Kidney epithelial cell (primary cell): ENCODE data around the gene TJAP1. TPM values are rescaled to one million over a fixed set of nuclear protein-coding genes. Genes with fewer than 3 reads are reported as not detected.

Experiments used
- DNase-seq: peaks from one replicate; pipeline ENCODE4 v3.0.0-alpha.2; 2010; ENCODE audit warnings: low read depth
- H3K27me3 ChIP-seq: 2 replicates; pipeline ENCODE4 v1.6.0; 2011; ENCODE audit warnings: low read length; ENCODE audit not compliant: control insufficient read depth, insufficient read depth
- H3K36me3 ChIP-seq: 2 replicates; pipeline ENCODE4 v1.5.1; 2011; ENCODE audit warnings: low read length; ENCODE audit not compliant: control insufficient read depth, insufficient read depth
- H3K4me3 ChIP-seq: 2 replicates; pipeline ENCODE4 v1.5.1; 2011; ENCODE audit warnings: low read depth, mild to moderate bottlenecking, control low read depth, low read length
- CTCF ChIP-seq: IDR thresholded peaks from 2 replicates; pipeline ENCODE4 v1.5.1; 2011; ENCODE audit warnings: mild to moderate bottlenecking, moderate library complexity, low read length, control low read depth, inconsistent platforms; ENCODE audit not compliant: insufficient read depth, poor library complexity, severe bottlenecking
- total RNA-seq: library from RNA; depleted of rRNA; stranded (reverse); fragments of >200 nt; gene quantifications from 2 replicates; pipeline ENCODE4 v1.2.3, GENCODE V29; 2015

Gene TJAP1
- total RNA-seq, 1 donor from 2014 or later, result 31.7 TPM

- H3K27me3 ChIP-seq, result no peaks in the 10 kb centered on the region
- H3K4me3 ChIP-seq, result no peak overlapping the region
- H3K36me3 ChIP-seq, result no peaks in the 10 kb centered on the region
- TF ChIP-seq CTCF, result no peak
- no peak for DNase-seq
These were observed 13.2 kb downstream of the TJAP1 start for GRCh38 chr6:43490523-43490939.

DNA sequence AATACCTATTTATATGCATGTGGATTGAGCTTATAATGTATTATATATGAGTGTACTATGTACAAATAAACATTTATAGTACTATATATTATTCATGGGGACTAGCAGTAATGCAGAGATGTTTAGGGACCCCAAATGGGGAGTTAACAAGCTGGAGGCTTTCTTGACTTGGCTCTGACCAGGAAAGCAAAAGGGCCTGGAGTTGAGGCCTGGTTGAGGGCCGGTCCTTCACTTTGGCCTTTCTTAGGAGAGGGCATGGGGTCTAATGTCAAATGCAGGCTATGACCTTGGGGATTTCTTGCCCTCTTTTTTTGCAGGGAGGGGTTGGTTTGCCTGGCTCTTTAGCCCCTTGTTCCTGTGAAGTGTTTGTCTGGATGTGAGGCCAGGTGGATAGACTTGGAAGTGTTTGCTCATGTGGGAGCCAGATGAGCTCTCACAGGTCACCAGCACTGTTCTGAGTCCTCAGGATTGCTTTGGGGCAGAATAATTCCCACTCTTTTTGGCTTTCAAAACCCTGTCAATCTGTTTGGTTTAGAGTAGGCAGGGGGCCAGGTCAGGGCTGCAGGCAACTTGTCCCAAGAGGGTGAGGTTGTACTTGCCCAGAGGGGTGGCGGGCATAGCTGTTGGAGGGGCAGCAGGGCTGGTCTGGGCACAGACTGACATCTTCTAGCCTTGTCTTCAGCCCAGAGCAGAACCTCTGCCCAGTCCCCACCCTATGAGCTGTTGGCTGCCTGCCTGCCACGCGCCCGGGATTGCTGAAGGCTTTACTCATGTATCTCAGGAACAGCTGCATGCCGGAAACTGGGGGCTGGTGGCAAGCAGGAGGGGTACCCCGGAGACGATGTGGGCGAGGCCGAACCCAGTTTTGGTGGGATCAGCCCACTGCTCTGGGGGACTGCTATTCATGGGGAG is 14.6 kb downstream of the TJAP1 start:
- DNase-seq, result no peak
- no peak for TF ChIP-seq CTCF
- Histone ChIP-seq H3K36me3 (no peaks in the 10 kb centered on the region), H3K4me3 (no peak overlapping the region), H3K27me3 (no peaks in the 10 kb centered on the region)

DNA sequence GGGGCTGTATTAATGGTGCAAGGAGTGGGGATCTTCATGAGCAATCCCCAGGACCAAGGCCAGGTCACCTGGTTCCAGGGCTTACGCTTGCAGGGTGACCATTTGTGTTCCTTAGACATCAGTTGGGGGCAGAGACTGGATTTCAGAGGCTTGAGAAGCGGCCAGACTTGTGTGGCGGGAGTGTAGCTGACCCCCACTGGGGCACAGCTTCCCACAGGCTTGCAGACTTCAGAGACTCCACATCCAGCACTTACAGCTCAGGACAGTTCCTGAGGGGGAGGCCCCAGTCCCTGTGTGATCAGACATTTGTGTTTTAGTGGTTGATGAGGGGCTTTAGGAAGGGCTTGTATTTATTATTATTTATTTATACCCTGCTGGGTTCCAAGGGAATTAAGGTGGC is 15.3 kb downstream of the TJAP1 start:
- H3K36me3 ChIP-seq, result no peaks in the 10 kb centered on the region
- DNase-seq, result no peak
- H3K4me3 ChIP-seq, result no peak overlapping the region
- no peaks in the 10 kb centered on the region for H3K27me3 ChIP-seq
- TF ChIP-seq CTCF, result no peak

DNA sequence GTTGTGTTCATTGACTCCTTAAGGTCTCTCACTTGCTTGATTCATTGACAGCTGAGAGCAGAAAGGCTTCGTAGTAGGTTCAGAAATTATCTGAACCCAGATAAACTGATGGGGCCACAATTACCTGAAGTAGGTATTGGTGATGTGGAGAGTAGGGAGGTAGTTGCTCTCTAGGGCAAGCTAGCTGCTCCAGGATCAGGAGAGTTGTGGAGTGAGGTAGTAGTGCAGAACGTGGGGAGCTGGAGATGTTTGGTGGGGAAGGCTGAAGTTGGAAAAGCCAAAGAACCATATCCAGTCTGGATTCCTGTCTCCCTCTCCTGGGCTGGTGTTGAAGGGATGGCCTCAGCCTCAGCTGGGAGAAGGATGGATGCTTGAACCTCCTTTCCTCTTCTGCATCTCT is 15.9 kb downstream of the TJAP1 start:
- DNase-seq, result no peak
- no peak for TF ChIP-seq CTCF
- Histone ChIP-seq H3K27me3 (no peaks in the 10 kb centered on the region), H3K36me3 (no peaks in the 10 kb centered on the region), H3K4me3 (no peak overlapping the region)

DNA sequence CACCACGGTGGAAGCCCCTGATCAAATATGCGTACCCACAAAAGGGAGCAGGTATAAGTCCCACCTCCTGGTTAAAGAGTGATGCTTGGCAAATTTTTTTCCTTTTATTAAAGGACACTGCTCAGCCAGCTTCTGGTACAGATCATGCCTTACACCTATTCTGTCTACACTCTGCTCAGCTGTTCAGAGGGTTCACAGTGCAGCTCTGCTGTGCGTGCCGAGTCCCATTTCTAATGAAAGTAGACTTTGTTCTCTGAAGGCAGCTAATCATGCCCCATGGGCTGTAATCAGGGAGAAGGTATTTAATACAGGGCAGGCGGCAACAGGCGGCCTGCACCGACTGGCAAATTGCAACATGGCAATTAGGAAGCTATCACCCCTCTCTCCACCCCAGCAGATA is 16.5 kb downstream of the TJAP1 start:
- Histone ChIP-seq H3K36me3 (no peaks in the 10 kb centered on the region), H3K4me3 (no peak overlapping the region), H3K27me3 (no peaks in the 10 kb centered on the region)
- TF ChIP-seq CTCF, result no peak
- DNase-seq, result no peak

DNA sequence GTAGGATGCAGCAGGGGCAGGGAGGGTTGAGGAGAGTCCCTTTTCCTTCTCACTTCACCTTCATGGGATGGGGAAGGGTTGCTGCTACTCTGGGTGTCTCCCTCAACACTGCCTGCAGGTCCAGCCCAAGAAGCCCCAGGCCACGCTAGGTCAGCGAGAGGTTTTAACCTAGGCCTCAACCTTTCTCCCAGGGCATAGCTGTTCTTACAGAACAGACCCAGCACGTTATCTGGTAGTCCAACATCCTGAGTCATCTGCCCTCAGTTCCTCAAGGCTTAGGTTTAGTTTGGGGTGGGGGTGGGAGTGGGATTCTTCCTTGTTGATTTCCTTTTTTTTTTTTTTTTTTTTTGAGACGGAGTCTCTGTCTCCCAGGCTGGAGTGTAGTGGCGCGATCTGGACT is 17.0 kb downstream of the TJAP1 start:
- no peaks in the 10 kb centered on the region for H3K36me3 ChIP-seq
- TF ChIP-seq CTCF, result no peak
- DNase-seq, result no peak
- no peaks in the 10 kb centered on the region for H3K27me3 ChIP-seq
- no peak overlapping the region for H3K4me3 ChIP-seq
